IMR-90 (cell line): ENCODE measurements around the gene NKAPL. TPM values are rescaled to one million over a fixed set of nuclear protein-coding genes. Genes with fewer than 3 reads are reported as not detected.
A peak's percentile ranks its signal among the peaks of the same experiment; 100 is the strongest.

Experiments
- ATAC-seq: fragments of 200-7000 bp; cut with Tn5 transposase; 2 replicates; pipeline ENCODE4 v1.9.1; 2020; ENCODE audit warnings: low read depth, mild to moderate bottlenecking, moderate library complexity
- BruUV-seq: library from RNA; stranded (reverse); fragments of 400-500 nt; replicated peaks from 2 replicates; lab custom pipeline; 2021; lab: Mats Ljungman, UMichigan
- CTCF ChIA-PET: fragments of 300-600 bp; formaldehyde crosslinking; extraction: SDS; loops from one replicate; lab custom pipeline; 2021; ENCODE audit warnings: antibody characterized with exemption; lab: Yijun Ruan, JAX
- POLR2A ChIA-PET: fragments of 300-600 bp; sonication (Branson Sonifier 250); formaldehyde crosslinking; loops from one replicate; lab custom pipeline; 2022; ENCODE audit warnings: antibody characterized with exemption; ENCODE audit not compliant: unreplicated experiment; lab: Charles Lee
- DNase-seq: peaks from one replicate; pipeline ENCODE4 v3.0.0; 2013
- H2AFZ ChIP-seq: replicated peaks from 2 replicates; pipeline ENCODE3; 2013; ENCODE audit warnings: low read length, mild to moderate bottlenecking; ENCODE audit not compliant: poor library complexity
- H2AK5ac ChIP-seq: 2 replicates; pipeline ENCODE4 v1.6.1; 2013; ENCODE audit warnings: low read depth, low read length, inconsistent platforms
- H2AK9ac ChIP-seq: replicated peaks from 2 replicates; pipeline ENCODE3; 2013; ENCODE audit warnings: mild to moderate bottlenecking, low read depth, low read length, moderate library complexity; ENCODE audit not compliant: poor library complexity
- H2BK120ac ChIP-seq: 2 replicates; pipeline ENCODE4 v1.6.1; 2013; ENCODE audit warnings: low read depth, low read length, inconsistent platforms
- H2BK15ac ChIP-seq: 3 replicates; pipeline ENCODE4 v1.6.1; 2013; ENCODE audit warnings: low read depth, low read length, inconsistent platforms
- H2BK20ac ChIP-seq: 2 replicates; pipeline ENCODE4 v1.6.1; 2013; ENCODE audit warnings: low read depth, mild to moderate bottlenecking, inconsistent platforms, low read length, moderate library complexity
- H2BK5ac ChIP-seq: 2 replicates; pipeline ENCODE4 v1.6.1; 2013; ENCODE audit warnings: mild to moderate bottlenecking, low read depth, low read length, inconsistent platforms; ENCODE audit not compliant: poor library complexity, severe bottlenecking
- H3K14ac ChIP-seq: replicated peaks from 2 replicates; pipeline ENCODE4 v1.6.1; 2013; ENCODE audit warnings: low read depth, low read length, inconsistent platforms
- H3K18ac ChIP-seq: 2 replicates; pipeline ENCODE4 v1.6.1; 2013; ENCODE audit warnings: low read depth, low read length, control low read depth
- H3K23ac ChIP-seq: 2 replicates; pipeline ENCODE4 v1.6.1; 2013; ENCODE audit warnings: low read depth, low read length, inconsistent platforms
- H3K27ac ChIP-seq: 2 replicates; pipeline ENCODE4 v1.5.1; 2013; ENCODE audit warnings: mild to moderate bottlenecking, control low read depth, low read length; ENCODE audit not compliant: insufficient read depth
- H3K27me3 ChIP-seq: 2 replicates; pipeline ENCODE4 v1.6.1; 2013; ENCODE audit warnings: low read length; ENCODE audit not compliant: control insufficient read depth, insufficient read depth
- H3K36me3 ChIP-seq: 2 replicates; pipeline ENCODE4 v1.6.1; 2013; ENCODE audit warnings: low read length, mixed read lengths; ENCODE audit not compliant: control insufficient read depth, insufficient read depth
- H3K4ac ChIP-seq: 2 replicates; pipeline ENCODE4 v1.6.1; 2013; ENCODE audit warnings: low read depth, low read length, inconsistent platforms
- H3K4me1 ChIP-seq: 2 replicates; pipeline ENCODE4 v1.6.1; 2013; ENCODE audit warnings: low read length, mixed read lengths; ENCODE audit not compliant: control insufficient read depth, insufficient read depth
- H3K4me2 ChIP-seq: 2 replicates; pipeline ENCODE4 v1.6.1; 2013; ENCODE audit warnings: low read depth, mild to moderate bottlenecking, control low read depth, low read length, moderate library complexity
- H3K4me3 ChIP-seq: 2 replicates; pipeline ENCODE4 v1.5.1; 2013; ENCODE audit warnings: low read depth, mild to moderate bottlenecking, control low read depth, low read length, moderate library complexity; ENCODE audit not compliant: insufficient read depth
- H3K56ac ChIP-seq: 2 replicates; pipeline ENCODE4 v1.6.1; 2013; ENCODE audit warnings: low read length, inconsistent platforms; ENCODE audit not compliant: insufficient read depth; ENCODE audit errors: extremely low read depth
- H3K79me1 ChIP-seq, 2 experiments: 2 replicates each; pipeline ENCODE4 v1.6.1; 2013; ENCODE audit warnings: low read length in 2 of 2, inconsistent platforms in 1 of 2, low read depth in 1 of 2
- H3K9ac ChIP-seq: 2 replicates; pipeline ENCODE4 v1.6.1; 2013; ENCODE audit warnings: low read depth, low read length, control low read depth
- H3K9me1 ChIP-seq: 2 replicates; pipeline ENCODE4 v1.6.1; 2013; ENCODE audit warnings: low read length, inconsistent platforms; ENCODE audit not compliant: insufficient read depth
- H3K9me3 ChIP-seq: 2 replicates; pipeline ENCODE4 v1.6.1; 2013; ENCODE audit warnings: low read length; ENCODE audit not compliant: control insufficient read depth, insufficient read depth
- H4K20me1 ChIP-seq: 2 replicates; pipeline ENCODE4 v1.6.1; 2013; ENCODE audit warnings: low read length, inconsistent platforms; ENCODE audit not compliant: insufficient read depth
- H4K5ac ChIP-seq: 2 replicates; pipeline ENCODE4 v1.6.1; 2013; ENCODE audit warnings: mild to moderate bottlenecking, low read depth, low read length, control low read depth
- H4K8ac ChIP-seq, 2 experiments: 2 replicates each; pipeline ENCODE4 v1.6.1; 2013; ENCODE audit warnings: low read depth in 2 of 2, low read length in 2 of 2, control low read depth in 1 of 2, inconsistent platforms in 1 of 2
- H4K91ac ChIP-seq: 2 replicates; pipeline ENCODE4 v1.6.1; 2013; ENCODE audit warnings: low read depth, low read length, inconsistent platforms; ENCODE audit not compliant: insufficient read depth
- CEBPB ChIP-seq: IDR thresholded peaks from 2 replicates; pipeline ENCODE4 v1.6.1; 2012; ENCODE audit warnings: low read depth, low read length, improper control_type of control experiment
- CHD1 ChIP-seq: IDR thresholded peaks from 2 replicates; pipeline ENCODE4 v1.6.1; 2012; ENCODE audit warnings: low read depth, low read length, improper control_type of control experiment
- FOS ChIP-seq: fragments of 150-350 bp; IDR thresholded peaks from 2 replicates; pipeline ENCODE4 v1.6.1; 2016; ENCODE audit warnings: low read depth, low read length
- NFE2L2 ChIP-seq: fragments of 150-350 bp; IDR thresholded peaks from 2 replicates; pipeline ENCODE4 v1.6.1; 2016; ENCODE audit warnings: low read depth, mild to moderate bottlenecking, low read length
- POLR2A ChIP-seq: IDR thresholded peaks from 2 replicates; pipeline ENCODE4 v1.6.1; 2012; ENCODE audit warnings: mild to moderate bottlenecking, low read depth, low read length
- RAD21 ChIP-seq: IDR thresholded peaks from 2 replicates; pipeline ENCODE4 v1.6.1; 2012; ENCODE audit warnings: low read length, improper control_type of control experiment
- RFX5 ChIP-seq: IDR thresholded peaks from 2 replicates; pipeline ENCODE4 v1.8.0; 2012; ENCODE audit warnings: low read depth, mild to moderate bottlenecking, low read length, moderate library complexity
- SMC3 ChIP-seq: fragments of 150-350 bp; IDR thresholded peaks from 2 replicates; pipeline ENCODE4 v1.6.1; 2016; ENCODE audit warnings: low read depth, mild to moderate bottlenecking, antibody characterized with exemption, low read length, moderate library complexity
- WGBS, 2 experiments: methylation state at CpG; one replicate each; pipeline versions ENCODE4 v1.1.5 to v1.1.7; 2013; ENCODE audit warnings: missing lambda C conversion rate in 2 of 2; ENCODE audit not compliant: insufficient read length in 1 of 2; ENCODE audit errors: extremely low coverage in 2 of 2; 5-methylcytosine and 5-hydroxymethylcytosine counted together
- dilution Hi-C: fragments of 300-500 bp; cut with HindIII; formaldehyde crosslinking; loops from one replicate; pipeline ENCODE4 v1.14.3; 2018; ENCODE audit warnings: low sequenced_read_pairs; ENCODE audit not compliant: unreplicated experiment
- in situ Hi-C: fragments of 300-500 bp; cut with MboI; formaldehyde crosslinking; loops from 3 replicates; pipeline ENCODE4 v1.14.3; 2019; ENCODE audit warnings: low sequenced_read_pairs, inconsistent platforms, mixed read lengths
- intact Hi-C: fragments of 100-400 bp; cut with micrococcal nuclease; formaldehyde crosslinking; loops from 2 replicates; pipeline ENCODE4 v1.10.0; 2022
- polyA plus RNA-seq, 3 experiments: library from polyadenylated mRNA; depleted of rRNA; stranded (reverse); fragments of >200 nt; gene quantifications; 2 replicates each; pipeline ENCODE4 v1.2.3, GENCODE V29; 2012; ENCODE audit warnings: low replicate concordance in 1 of 3
- total RNA-seq: library from RNA; depleted of rRNA; stranded (reverse); fragments of >200 nt; gene quantifications from 2 replicates; pipeline ENCODE4 v1.2.3, GENCODE V29; 2012
- TF ChIP-seq, protein P1 (sequence below): conservative IDR thresholded peaks from 2 replicates; pipeline ENCODE4 v1.5.1; 2012; ENCODE audit warnings: mild to moderate bottlenecking, low read depth, low read length, improper control_type of control experiment

NKAPL gene
- total and polyA plus RNA-seq, 2 of the 4 experiments (the other 2 are of a cell fraction): 0.51 to 0.54 TPM

- H3K9me3 ChIP-seq: no peaks in the 10 kb centered on the region
- no peak overlapping the region for H2BK120ac ChIP-seq
- H4K8ac ChIP-seq: no peak overlapping the region
- H3K9ac ChIP-seq: no peak overlapping the region
- H4K91ac ChIP-seq: no peak overlapping the region
- peak overlapping the region; percentile 58; the same call in 1 of the 2 replicates for H3K4me3 ChIP-seq
- H3K4me2 ChIP-seq: peak overlapping the region; percentile 73
- no peaks in the 10 kb centered on the region for H3K4me1 ChIP-seq
- H3K14ac ChIP-seq: no peak overlapping the region
- no peak overlapping the region for H2AK5ac ChIP-seq
- WGBS, 2 experiments: 8% methylated on average over 5 of the region's 16 CpGs; no CpG with 5 or more reads in 1 of the 2 experiments
- dilution Hi-C loops: no loop called here
- intact Hi-C loops: loop anchor here (2.0 to 5.0 kb wide), 4 partner anchors 75 to 655 kb away; partner anchors contain the start of gene ZNF165
- H3K23ac ChIP-seq: peak overlapping the region; percentile 36; the same call in 1 of the 2 replicates
- no peak overlapping the region for H3K4ac ChIP-seq
- peak overlapping the region; percentile 92 for H2AFZ ChIP-seq
- POLR2A ChIA-PET: no interaction called here
- TF ChIP-seq RAD21: no peak
- TF ChIP-seq RFX5: no peak
- no peak for TF ChIP-seq POLR2A
- TF ChIP-seq, protein P1, sequence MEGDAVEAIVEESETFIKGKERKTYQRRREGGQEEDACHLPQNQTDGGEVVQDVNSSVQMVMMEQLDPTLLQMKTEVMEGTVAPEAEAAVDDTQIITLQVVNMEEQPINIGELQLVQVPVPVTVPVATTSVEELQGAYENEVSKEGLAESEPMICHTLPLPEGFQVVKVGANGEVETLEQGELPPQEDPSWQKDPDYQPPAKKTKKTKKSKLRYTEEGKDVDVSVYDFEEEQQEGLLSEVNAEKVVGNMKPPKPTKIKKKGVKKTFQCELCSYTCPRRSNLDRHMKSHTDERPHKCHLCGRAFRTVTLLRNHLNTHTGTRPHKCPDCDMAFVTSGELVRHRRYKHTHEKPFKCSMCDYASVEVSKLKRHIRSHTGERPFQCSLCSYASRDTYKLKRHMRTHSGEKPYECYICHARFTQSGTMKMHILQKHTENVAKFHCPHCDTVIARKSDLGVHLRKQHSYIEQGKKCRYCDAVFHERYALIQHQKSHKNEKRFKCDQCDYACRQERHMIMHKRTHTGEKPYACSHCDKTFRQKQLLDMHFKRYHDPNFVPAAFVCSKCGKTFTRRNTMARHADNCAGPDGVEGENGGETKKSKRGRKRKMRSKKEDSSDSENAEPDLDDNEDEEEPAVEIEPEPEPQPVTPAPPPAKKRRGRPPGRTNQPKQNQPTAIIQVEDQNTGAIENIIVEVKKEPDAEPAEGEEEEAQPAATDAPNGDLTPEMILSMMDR: no peak
- TF ChIP-seq CEBPB: no peak
- TF ChIP-seq FOS: no peak
- no peak for TF ChIP-seq SMC3
- TF ChIP-seq CHD1: no peak
- TF ChIP-seq NFE2L2: no peak
- in situ Hi-C loops: loop anchor here (10.0 kb wide), 1 partner anchor 67 kb away; the partner anchor contains the start of gene ZKSCAN8
- CTCF ChIA-PET: no interaction called here
- ATAC-seq (peak; percentile 8), DNase-seq (no peak)
- no peak overlapping the region for H3K27ac ChIP-seq
- H2AK9ac ChIP-seq: peak overlapping the region; percentile 39
- no peak overlapping the region for H4K5ac ChIP-seq
- H3K36me3 ChIP-seq: no peaks in the 10 kb centered on the region
- H3K79me1 ChIP-seq: no peaks in the 10 kb centered on the region
- H3K18ac ChIP-seq: no peak overlapping the region
- H3K9me1 ChIP-seq: no peaks in the 10 kb centered on the region
- BruUV-seq: no TSS peak
- no peak overlapping the region for H3K56ac ChIP-seq
- no peak overlapping the region for H2BK5ac ChIP-seq
- H4K20me1 ChIP-seq: no peaks in the 10 kb centered on the region
- peaks cover 28% of the 10 kb centered on the region for H3K27me3 ChIP-seq
- no peak overlapping the region for H2BK15ac ChIP-seq
- H2BK20ac ChIP-seq: no peak overlapping the region
Measured at GRCh38 chr6:28211840-28212509, 47.1 kb upstream of the NKAPL start.
